ENCODE results near the gene SMYD3.

GRCh38 chr1:246255773-246256172, 251.3 kb downstream of the SMYD3 start:
- TF ChIP-seq CTCF (conservative IDR thresholded peaks at IDR 0.05) (no peak), EZH2 (IDR thresholded peaks at IDR 0.05; ENCODE audit: low read depth) (no peak)
